ENCODE measurements around the gene SHCBP1. TPM values are rescaled to one million over a fixed set of nuclear protein-coding genes. Genes with fewer than 3 reads are reported as not detected.
"Not testable (repeated sequence)": the region's sequence is repeated elsewhere in the genome, so short reads cannot be mapped to it uniquely, and the experiment has no call there.

Gene SHCBP1
- total RNA-seq, 1 experiment from 2014 or later: 22.2 TPM

- ChIA-PET CTCF (no interaction called here), POLR2A (no interaction called here)
- no peak overlapping the region for H3K27ac ChIP-seq (ENCODE audit: low read length)
- no peaks in the 10 kb centered on the region for H3K36me3 ChIP-seq (ENCODE audit: control insufficient read depth, insufficient read depth, low read length)
- in situ Hi-C loops (cut with HindIII; ENCODE audit: low pct_unique_long_range_greater_than_20kb, low sequenced_read_pairs) (no loop called here), intact Hi-C loops (cut with micrococcal nuclease; ENCODE audit: unreplicated experiment) (loop anchor here (5.0 kb wide), 1 partner anchor 51 kb away; no protein-coding TSS in a partner anchor)
- no peaks in the 10 kb centered on the region; the same call in 1 of the 2 replicates for H3K27me3 ChIP-seq (ENCODE audit: control insufficient read depth, insufficient read depth, low read length)
- ATAC-seq: no peak
- H3K4me3 ChIP-seq (ENCODE audit: low read depth in 2 of 2, low read length in 2 of 2): no peak overlapping the region
- no peaks in the 10 kb centered on the region for H3K9me3 ChIP-seq (ENCODE audit: control insufficient read depth, insufficient read depth, low read depth, low read length)
- no peaks in the 10 kb centered on the region for H3K4me1 ChIP-seq (ENCODE audit: control insufficient read depth, insufficient read depth, low read length)
- DNase-seq (ENCODE audit: low read depth, low spot score): no peak
- no peak for TF ChIP-seq SIN3A (IDR thresholded peaks at IDR 0.05; ENCODE audit: borderline replicate concordance, insufficient read depth, low read depth, low read length)
- no peak for TF ChIP-seq CTCF (IDR thresholded peaks at IDR 0.05)
- TF ChIP-seq TCF7L2 (IDR thresholded peaks at IDR 0.05; ENCODE audit: low read depth, low read length): no peak
- TF ChIP-seq POLR2AphosphoS5 (IDR thresholded peaks at IDR 0.05; ENCODE audit: low read depth, low read length): no peak
- BruUV-seq (replicated peaks): no TSS peak
Observed at GRCh38 chr16:46555951-46556350, 65.2 kb downstream of the SHCBP1 start.

- TF ChIP-seq CTCF (IDR thresholded peaks at IDR 0.05): peak; percentile 85
- H3K36me3 ChIP-seq (ENCODE audit: control insufficient read depth, insufficient read depth, low read length); H3K9me3 ChIP-seq (ENCODE audit: control insufficient read depth, insufficient read depth, low read depth, low read length); intact Hi-C loops (cut with micrococcal nuclease; ENCODE audit: unreplicated experiment); H3K27me3 ChIP-seq (ENCODE audit: control insufficient read depth, insufficient read depth, low read length); BruUV-seq (replicated peaks); H3K4me1 ChIP-seq (ENCODE audit: control insufficient read depth, insufficient read depth, low read length); POLR2A ChIA-PET; in situ Hi-C loops (cut with HindIII; ENCODE audit: low pct_unique_long_range_greater_than_20kb, low sequenced_read_pairs); H3K27ac ChIP-seq (ENCODE audit: low read length): not testable (repeated sequence)
- DNase-seq (ENCODE audit: low read depth, low spot score): peak; percentile 30
- peak overlapping the region in 1 of 2 experiments; percentile 30; a peak in 1 of 4 replicates for H3K4me3 ChIP-seq (ENCODE audit: low read depth in 2 of 2, low read length in 2 of 2)
- peak; percentile 75 for ATAC-seq
- CTCF ChIA-PET: interaction anchor here (0.6 to 1.1 kb wide), 2 partner anchors 28 to 52 kb away, joined by 3 read pairs; no protein-coding TSS in a partner anchor
Observed at GRCh38 chr16:46554435-46554834, 66.7 kb downstream of the SHCBP1 start.

- H3K4me1 ChIP-seq (ENCODE audit: control insufficient read depth, insufficient read depth, low read length): no peaks in the 10 kb centered on the region
- intact Hi-C loops (cut with micrococcal nuclease; ENCODE audit: unreplicated experiment) (no loop called here), in situ Hi-C loops (cut with HindIII; ENCODE audit: low pct_unique_long_range_greater_than_20kb, low sequenced_read_pairs) (no loop called here)
- no peaks in the 10 kb centered on the region; the same call in none of the 2 replicates for H3K27me3 ChIP-seq (ENCODE audit: control insufficient read depth, insufficient read depth, low read length)
- H3K36me3 ChIP-seq (ENCODE audit: control insufficient read depth, insufficient read depth, low read length): no peaks in the 10 kb centered on the region
- BruUV-seq (replicated peaks): no TSS peak
- no peak overlapping the region for H3K4me3 ChIP-seq (ENCODE audit: low read depth in 2 of 2, low read length in 2 of 2)
- POLR2A ChIA-PET: no interaction called here
- ATAC-seq: no peak
- TF ChIP-seq TCF7L2 (IDR thresholded peaks at IDR 0.05; ENCODE audit: low read depth, low read length): no peak
- no peak for TF ChIP-seq SIN3A (IDR thresholded peaks at IDR 0.05; ENCODE audit: borderline replicate concordance, insufficient read depth, low read depth, low read length)
- TF ChIP-seq REST (IDR thresholded peaks at IDR 0.05; ENCODE audit: insufficient read depth in 1 of 2, low read depth in 2 of 2, low read length in 1 of 2): no peak
- no peak for TF ChIP-seq POLR2AphosphoS5 (IDR thresholded peaks at IDR 0.05; ENCODE audit: low read depth, low read length)
- TF ChIP-seq CTCF (IDR thresholded peaks at IDR 0.05): no peak
- DNase-seq (ENCODE audit: low read depth, low spot score): no peak
- CTCF ChIA-PET: no interaction called here
- no peaks in the 10 kb centered on the region for H3K9me3 ChIP-seq (ENCODE audit: control insufficient read depth, insufficient read depth, low read depth, low read length)
- no peak overlapping the region for H3K27ac ChIP-seq (ENCODE audit: low read length)
Observed at GRCh38 chr16:46549477-46549876, 71.7 kb downstream of the SHCBP1 start.

Measured in Panc1 (cell line).